K562 (cell line): Measurements from ENCODE around the gene MPV17L. TPM values are rescaled to one million over a fixed set of nuclear protein-coding genes. Genes with fewer than 3 reads are reported as not detected.

ENCODE experiments used
- ATAC-seq: fragments of 200-7000 bp; cut with Tn5 transposase; 3 replicates; pipeline ENCODE4 v1.9.1; 2020; ENCODE audit warnings: moderate library complexity
- BruUV-seq: library from RNA; stranded (reverse); fragments of 400-500 nt; replicated peaks from 2 replicates; lab custom pipeline; 2021; lab: Mats Ljungman, UMichigan
- CTCF ChIA-PET: fragments of 300-600 bp; formaldehyde crosslinking; extraction: SDS; loops from one replicate; lab custom pipeline; 2021; ENCODE audit warnings: low intra/inter-chr PET ratio; lab: Yijun Ruan, JAX
- POLR2A ChIA-PET: fragments of 300-600, 350-650 bp; sonication (Branson Sonifier 250); formaldehyde crosslinking; extraction: SDS; loops from one replicate; lab custom pipeline; 2021; ENCODE audit warnings: antibody characterized with exemption, inconsistent platforms; lab: Yijun Ruan, JAX
- DNase-seq, 4 experiments: peaks; one replicate each; pipeline versions ENCODE4 v3.0.0 to v3.0.0-alpha.2; 2011 to 2018; ENCODE audit warnings: low spot score in 3 of 4, mixed read lengths in 3 of 4; ENCODE audit errors: extremely low read depth in 1 of 4
- FAIRE-seq: peaks from 2 replicates; lab custom pipeline; 2011; peaks lifted over from hg19 to GRCh38; lab: Jason Lieb, UNC
- H2AFZ ChIP-seq: 2 replicates; pipeline ENCODE4 v1.6.0; 2011; ENCODE audit warnings: low read depth, low read length, control low read depth, inconsistent platforms
- H3K27ac ChIP-seq: fragments of 200-600 bp; 3 replicates; pipeline ENCODE4 v1.8.0; 2011; ENCODE audit warnings: low read depth, mild to moderate bottlenecking, control low read depth, inconsistent platforms, low read length, moderate library complexity, mixed read lengths; ENCODE audit errors: extremely low read depth
- H3K27me3 ChIP-seq, 2 experiments: fragments of 300-600 bp in 1 of 2; 2 replicates in 1 of 2; 3 replicates in 1 of 2; pipeline versions ENCODE4 v1.6.0 to v1.8.0; 2011; ENCODE audit warnings: inconsistent platforms in 2 of 2, low read length in 2 of 2, mild to moderate bottlenecking in 1 of 2, mixed read lengths in 1 of 2, moderate library complexity in 1 of 2; ENCODE audit not compliant: control insufficient read depth in 2 of 2, insufficient read depth in 2 of 2
- H3K36me3 ChIP-seq: fragments of 300-600 bp; 3 replicates; pipeline ENCODE4 v1.8.0; 2011; ENCODE audit warnings: mild to moderate bottlenecking, low read length, inconsistent platforms; ENCODE audit not compliant: control insufficient read depth, insufficient read depth
- H3K4me1 ChIP-seq, 2 experiments: fragments of 200-600 bp in 1 of 2; replicated peaks in 1 of 2; 2 replicates in 1 of 2; 3 replicates in 1 of 2; pipeline versions ENCODE4 v1.5.1 to v1.8.0; 2011; ENCODE audit warnings: inconsistent platforms in 2 of 2, low read length in 2 of 2, mild to moderate bottlenecking in 1 of 2, mixed read lengths in 1 of 2, moderate library complexity in 1 of 2; ENCODE audit not compliant: control insufficient read depth in 2 of 2, insufficient read depth in 2 of 2
- H3K4me2 ChIP-seq: 2 replicates; pipeline ENCODE4 v1.6.1; 2011; ENCODE audit warnings: low read length, control low read depth, inconsistent platforms, mixed read lengths; ENCODE audit not compliant: insufficient read depth
- H3K4me3 ChIP-seq: fragments of 200-600 bp; sonication (generic), shearing (Covaris generic); 2 replicates; pipeline ENCODE4 v1.5.1; 2016; ENCODE audit warnings: control low read depth, inconsistent platforms
- H3K79me2 ChIP-seq: fragments of 200-600 bp; 3 replicates; pipeline ENCODE4 v1.8.0; 2011; ENCODE audit warnings: low read length, inconsistent platforms; ENCODE audit not compliant: control insufficient read depth, insufficient read depth
- H3K9ac ChIP-seq, 2 experiments: 2 replicates each; pipeline versions ENCODE4 v1.6.0 to v1.6.1; 2011; ENCODE audit warnings: low read depth in 2 of 2, low read length in 2 of 2, control low read depth in 1 of 2, inconsistent platforms in 1 of 2, mild to moderate bottlenecking in 1 of 2, mixed read lengths in 1 of 2; ENCODE audit not compliant: insufficient read depth in 1 of 2
- H3K9me1 ChIP-seq: one replicate; pipeline ENCODE4 v1.6.0; 2011; ENCODE audit warnings: inconsistent platforms, mild to moderate bottlenecking, low read length, moderate library complexity; ENCODE audit not compliant: control insufficient read depth, insufficient read depth
- H3K9me3 ChIP-seq: replicated peaks from 2 replicates; pipeline ENCODE4 v1.5.1; 2011; ENCODE audit warnings: low read depth, low read length, inconsistent platforms; ENCODE audit not compliant: control insufficient read depth, insufficient read depth
- H4K20me1 ChIP-seq: replicated peaks from 2 replicates; pipeline ENCODE4 v1.6.1; 2011; ENCODE audit warnings: low read length, inconsistent platforms, mixed read lengths; ENCODE audit not compliant: control insufficient read depth, insufficient read depth
- C11orf30 ChIP-seq: fragments of 450-650 bp; IDR thresholded peaks from 2 replicates; pipeline ENCODE4 v1.6.1; 2016; ENCODE audit warnings: low read depth, mild to moderate bottlenecking
- KAT2B ChIP-seq: IDR thresholded peaks from one replicate; pipeline ENCODE4 v1.6.1; 2012; ENCODE audit warnings: low read depth, mild to moderate bottlenecking, control low read depth, inconsistent platforms, low read length, moderate library complexity
- MAFG ChIP-seq: fragments of 450-650 bp; conservative IDR thresholded peaks from 2 replicates; pipeline ENCODE4 v1.6.1; 2016; ENCODE audit warnings: missing genetic modification characterization, missing compliant biosample characterization
- MAFK ChIP-seq: IDR thresholded peaks from 2 replicates; pipeline ENCODE4 v1.6.1; 2011; ENCODE audit warnings: low read length, improper control_type of control experiment
- NCOA2 ChIP-seq, 2 experiments: fragments of 450-650 bp; IDR thresholded peaks; 2 replicates each; pipeline ENCODE4 v1.6.1; 2018; ENCODE audit warnings: mild to moderate bottlenecking in 2 of 2, moderate library complexity in 1 of 2; ENCODE audit not compliant: partially characterized antibody in 2 of 2
- NEUROD1 ChIP-seq: fragments of 150-350 bp; IDR thresholded peaks from 2 replicates; pipeline ENCODE4 v1.6.1; 2014; ENCODE audit warnings: borderline replicate concordance, low read length, low read depth; ENCODE audit not compliant: partially characterized antibody
- PRMT5 ChIP-seq: sonication (generic); formaldehyde crosslinking; IDR thresholded peaks from 2 replicates; pipeline ENCODE4 v1.5.0; 2020; ENCODE audit warnings: missing genetic modification reagents
- RAD21 ChIP-seq, 2 experiments: fragments of 250-450 bp in 1 of 2; fragments of 450-650 bp in 1 of 2; sonication (Bioruptor Pico) in 1 of 2; formaldehyde crosslinking in 1 of 2; IDR thresholded peaks in 1 of 2; conservative IDR thresholded peaks in 1 of 2; 2 replicates each; pipeline versions ENCODE4 v1.4.0 to v1.8.0; 2020 to 2022; ENCODE audit warnings: mild to moderate bottlenecking in 2 of 2, moderate library complexity in 1 of 2
- RNF2 ChIP-seq: sonication (generic); IDR thresholded peaks from 2 replicates; pipeline ENCODE4 v1.6.1; 2016
- ZBTB17 ChIP-seq: fragments of 450-650 bp; formaldehyde crosslinking; IDR thresholded peaks from 2 replicates; pipeline ENCODE4 v1.4.0; 2020; ENCODE audit warnings: mild to moderate bottlenecking
- ZNF316 ChIP-seq: fragments of 450-650 bp; IDR thresholded peaks from 2 replicates; pipeline ENCODE4 v1.6.1; 2016
- WGBS: fragments of 100-300 bp; shearing (Covaris generic); methylation state at CpG from one replicate; pipeline ENCODE4 v1.1.6; 2016; ENCODE audit warnings: low coverage, mixed read lengths; ENCODE audit not compliant: insufficient coverage; ENCODE audit errors: missing lambda C conversion rate; 5-methylcytosine and 5-hydroxymethylcytosine counted together
- in situ Hi-C: fragments of 300-500 bp; cut with MboI; formaldehyde crosslinking; loops from 4 replicates; pipeline ENCODE4 v1.15.0; 2018; ENCODE audit warnings: inconsistent platforms, mixed read lengths
- intact Hi-C: fragments of 100-400 bp; cut with micrococcal nuclease; formaldehyde crosslinking; loops from 2 replicates; pipeline ENCODE4 v1.14.2; 2022
- polyA plus RNA-seq, 8 experiments: library from polyadenylated mRNA; depleted of rRNA in 4 of 8; stranded (reverse) in 5 of 8; unstranded in 3 of 8; fragments of >200 nt; fragmentation: Nextera tagmentation in 2 of 8; fragmentation: Illumina TruSeq in 1 of 8; extraction: Ambion mirVana in 2 of 8; extraction: Trizol in 1 of 8; gene quantifications; 2 replicates each; pipeline versions ENCODE4 v1.2.1 to v1.2.3, GENCODE V29; 2011 to 2014; ENCODE audit warnings: inconsistent platforms in 1 of 8, missing spikeins in 1 of 8
- total RNA-seq, 7 experiments: library from RNA; depleted of rRNA in 6 of 7; stranded (reverse); fragments of >200 nt in 6 of 7; fragmentation: Illumina TruSeq in 2 of 7; extraction: Trizol in 2 of 7; gene quantifications; 2 replicates each; pipeline versions ENCODE4 v1.2.1 to v1.2.3, GENCODE V29; 2011 to 2021; ENCODE audit warnings: low replicate concordance in 1 of 7
- TF ChIP-seq, protein P1 (sequence below): IDR thresholded peaks from 2 replicates; pipeline ENCODE4 v1.6.1; 2012; ENCODE audit warnings: low read depth, low read length, improper control_type of control experiment, borderline replicate concordance

Gene MPV17L
- total and polyA plus RNA-seq, 9 of the 15 experiments (the other 6 are each of a cell fraction or from before 2014, with no cell fraction given) = not detected

DNA sequence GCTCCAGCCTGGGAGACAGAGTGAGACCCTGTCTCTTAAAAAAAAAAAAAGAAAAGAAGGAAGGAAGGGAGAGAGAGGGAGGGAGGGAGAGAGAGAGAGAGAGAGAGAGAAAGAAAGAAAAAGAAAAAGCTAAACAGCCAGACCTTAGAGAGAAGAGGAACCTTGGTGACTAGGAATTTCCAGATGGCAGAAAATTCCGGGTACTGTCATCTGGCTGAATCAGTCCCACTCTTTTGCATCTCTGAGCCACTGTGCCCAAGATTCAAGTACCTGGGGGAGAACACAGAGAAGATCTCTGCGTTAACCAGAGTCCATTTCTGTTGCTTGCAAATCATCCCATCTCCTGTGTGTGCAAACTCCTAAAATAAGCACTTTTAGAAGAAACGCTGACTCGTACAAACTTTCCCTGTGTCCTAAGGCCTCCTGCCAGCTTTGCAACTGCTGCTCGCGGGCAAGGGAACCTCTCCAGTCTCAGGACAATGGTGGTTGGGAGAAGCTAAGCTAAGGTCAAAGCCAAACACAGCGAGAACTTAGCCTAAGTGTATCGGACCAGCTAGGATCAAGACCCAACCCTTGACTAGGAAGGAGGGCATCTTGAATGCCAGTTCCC lies 56.8 kb downstream of the MPV17L start:
- Histone ChIP-seq H3K9me3 (no peaks in the 10 kb centered on the region), H3K9ac (no peak overlapping the region), H4K20me1 (no peaks in the 10 kb centered on the region), H3K36me3 (no peaks in the 10 kb centered on the region), H3K4me3 (no peak overlapping the region), H3K27me3 (peaks cover 8 to 12% of the 10 kb centered on the region in 2 experiments; a peak in 3 of 5 replicates), H3K4me2 (no peak overlapping the region), H3K9me1 (no peaks in the 10 kb centered on the region), H3K79me2 (no peaks in the 10 kb centered on the region), H3K4me1 (peaks cover 0 to 3% of the 10 kb centered on the region in 2 experiments; a peak in 1 of 5 replicates), H3K27ac (no peak overlapping the region), H2AFZ (peak overlapping the region; percentile 44; the same call in 1 of the 2 replicates)
- BruUV-seq = no TSS peak
- in situ Hi-C loops = no loop called here
- 0% methylated on average over 8 of the region's 8 CpGs for WGBS
- DNase-seq (no peak), FAIRE-seq (no peak), ATAC-seq (no peak)
- no peak for TF ChIP-seq NCOA2 (IDR thresholded peaks at IDR 0.05; ENCODE audit: partially characterized antibody in 2 of 2)
- TF ChIP-seq, protein P1, sequence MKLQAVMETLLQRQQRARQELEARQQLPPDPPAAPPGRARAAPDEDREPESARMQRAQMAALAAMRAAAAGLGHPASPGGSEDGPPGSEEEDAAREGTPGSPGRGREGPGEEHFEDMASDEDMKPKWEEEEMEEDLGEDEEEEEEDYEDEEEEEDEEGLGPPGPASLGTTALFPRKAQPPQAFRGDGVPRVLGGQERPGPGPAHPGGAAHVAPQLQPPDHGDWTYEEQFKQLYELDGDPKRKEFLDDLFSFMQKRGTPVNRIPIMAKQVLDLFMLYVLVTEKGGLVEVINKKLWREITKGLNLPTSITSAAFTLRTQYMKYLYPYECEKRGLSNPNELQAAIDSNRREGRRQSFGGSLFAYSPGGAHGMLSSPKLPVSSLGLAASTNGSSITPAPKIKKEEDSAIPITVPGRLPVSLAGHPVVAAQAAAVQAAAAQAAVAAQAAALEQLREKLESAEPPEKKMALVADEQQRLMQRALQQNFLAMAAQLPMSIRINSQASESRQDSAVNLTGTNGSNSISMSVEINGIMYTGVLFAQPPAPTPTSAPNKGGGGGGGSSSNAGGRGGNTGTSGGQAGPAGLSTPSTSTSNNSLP = no peak
- TF ChIP-seq ZNF316 = peak; percentile 81
- TF ChIP-seq ZBTB17 (CRISPR knock-in tag) = no peak
- TF ChIP-seq C11orf30 = peak; percentile 70; the same call in 1 of the 2 replicates
- peak; percentile 56 for TF ChIP-seq MAFG (tag)
- no peak for TF ChIP-seq NEUROD1
- TF ChIP-seq MAFK = peak; percentile 29; the same call in 1 of the 2 replicates
- no peak for TF ChIP-seq KAT2B
- no peak for TF ChIP-seq RAD21 (CRISPR knock-in tag; conservative IDR thresholded peaks at IDR 0.05 in 1 of 2, IDR thresholded peaks at IDR 0.05 in 1 of 2)
- TF ChIP-seq PRMT5 (CRISPR knock-in tag) = no peak
- no peak for TF ChIP-seq RNF2
- ChIA-PET POLR2A (interaction anchor here (0.6 kb wide), 1 partner anchor 145 kb away, joined by 3 read pairs; no protein-coding TSS in a partner anchor), CTCF (no interaction called here)
- intact Hi-C loops = no loop called here
